HG03066 (cell line): Measurements from ENCODE around the gene PRCP.
"Not testable (repeated sequence)": the region's sequence is repeated elsewhere in the genome, so short reads cannot be mapped to it uniquely, and the experiment has no call there.

Source experiments
- ATAC-seq: cut with Tn5 transposase; IDR thresholded peaks from one replicate; pipeline ENCODE4 v1.9.1; 2021; ENCODE audit warnings: low read depth; ENCODE audit not compliant: unreplicated experiment

PRCP gene

GRCh38 chr11:82873919-82874333 is 26.3 kb downstream of the PRCP start:
- ATAC-seq, result no peak

GRCh38 chr11:82872377-82873150 is 27.7 kb downstream of the PRCP start:
- no peak for ATAC-seq

- no peak for ATAC-seq
Measured at GRCh38 chr11:82871646-82872045, 28.6 kb downstream of the PRCP start.

- ATAC-seq, result no peak
Measured at GRCh38 chr11:82869657-82870056, 30.6 kb downstream of the PRCP start.

GRCh38 chr11:82867495-82868082 is 32.6 kb downstream of the PRCP start:
- no peak for ATAC-seq

GRCh38 chr11:82865841-82866240 is 34.4 kb downstream of the PRCP start:
- ATAC-seq, result no peak

GRCh38 chr11:82864268-82864667 is 36.0 kb downstream of the PRCP start:
- no peak for ATAC-seq

GRCh38 chr11:82863209-82863608 is 37.0 kb downstream of the PRCP start:
- no peak for ATAC-seq

- no peak for ATAC-seq
Measured at GRCh38 chr11:82862379-82862778, 37.9 kb downstream of the PRCP start.

GRCh38 chr11:82859750-82860149 is 40.5 kb downstream of the PRCP start:
- no peak for ATAC-seq

- no peak for ATAC-seq
Measured at GRCh38 chr11:82858556-82859091, 41.6 kb downstream of the PRCP start.

- ATAC-seq, result no peak
Measured at GRCh38 chr11:82858133-82858532, 42.1 kb downstream of the PRCP start.

- ATAC-seq, result no peak
Measured at GRCh38 chr11:82857145-82857544, 43.1 kb downstream of the PRCP start.

- no peak for ATAC-seq
Measured at GRCh38 chr11:82855616-82856015, 44.6 kb downstream of the PRCP start.

GRCh38 chr11:82854916-82855315 is 45.3 kb downstream of the PRCP start:
- ATAC-seq, result not testable (repeated sequence)

GRCh38 chr11:82854242-82854641 is 46.0 kb downstream of the PRCP start:
- no peak for ATAC-seq

- ATAC-seq, result no peak
Measured at GRCh38 chr11:82848829-82849228, 51.4 kb downstream of the PRCP start.

GRCh38 chr11:82845356-82846353 is 54.6 kb downstream of the PRCP start:
- ATAC-seq, result no peak

- ATAC-seq, result no peak
Measured at GRCh38 chr11:82843057-82843795, 57.0 kb downstream of the PRCP start.

- ATAC-seq, result no peak
Measured at GRCh38 chr11:82842019-82842418, 58.2 kb downstream of the PRCP start.
